Measurements from ENCODE around the gene CHRNA1.
A peak's percentile ranks its signal among the peaks of the same experiment; 100 is the strongest.

CHRNA1 gene

DNA sequence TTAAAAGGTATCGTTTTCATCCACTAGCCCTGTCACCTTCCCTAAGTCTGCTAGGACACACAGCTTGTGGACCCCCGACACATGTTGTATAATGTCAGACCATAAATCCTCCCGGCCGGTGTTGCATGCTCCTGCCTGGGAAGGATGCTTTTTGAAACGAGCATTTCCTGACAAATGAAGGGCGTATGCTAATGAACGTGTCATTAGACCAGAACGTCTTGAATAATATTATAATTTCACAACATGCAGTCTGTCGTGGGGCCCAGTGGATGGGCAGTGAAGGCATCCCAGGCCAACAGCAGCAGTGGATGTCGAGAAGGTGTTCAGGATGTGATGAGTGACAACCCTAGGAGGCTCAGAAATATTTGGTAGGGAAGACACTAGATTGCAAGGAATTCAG, 7.5 kb downstream of the CHRNA1 start:
- no peak for DNase-seq

DNA sequence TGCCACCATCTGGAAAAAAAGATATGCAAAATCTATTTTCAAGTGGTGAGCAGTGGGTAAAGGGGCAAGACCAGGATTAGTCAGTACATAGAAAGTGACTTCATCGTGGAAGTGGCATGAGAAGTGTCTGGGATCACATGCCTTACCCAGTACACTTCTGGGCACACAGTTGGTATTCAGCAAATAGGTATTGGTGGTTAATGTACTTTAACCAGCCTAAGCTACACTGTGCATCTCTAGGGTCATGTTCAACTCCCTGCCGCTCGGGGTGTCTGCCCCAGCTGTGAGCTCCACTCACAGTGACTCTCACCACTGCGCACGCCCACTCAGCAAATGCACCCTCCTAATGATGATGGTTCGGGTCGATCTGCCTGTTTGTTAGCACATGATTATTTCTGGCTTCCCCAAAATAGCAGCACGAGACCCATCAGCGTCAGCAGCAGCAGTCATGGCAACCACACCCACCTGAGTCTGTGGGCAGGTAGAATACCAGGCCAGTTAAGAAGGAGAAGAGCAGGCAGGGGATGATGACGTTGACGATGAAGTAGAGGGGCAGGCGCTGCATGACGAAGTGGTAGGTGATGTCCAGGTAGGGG, 11.1 kb downstream of the CHRNA1 start:
- no peak for DNase-seq

DNA sequence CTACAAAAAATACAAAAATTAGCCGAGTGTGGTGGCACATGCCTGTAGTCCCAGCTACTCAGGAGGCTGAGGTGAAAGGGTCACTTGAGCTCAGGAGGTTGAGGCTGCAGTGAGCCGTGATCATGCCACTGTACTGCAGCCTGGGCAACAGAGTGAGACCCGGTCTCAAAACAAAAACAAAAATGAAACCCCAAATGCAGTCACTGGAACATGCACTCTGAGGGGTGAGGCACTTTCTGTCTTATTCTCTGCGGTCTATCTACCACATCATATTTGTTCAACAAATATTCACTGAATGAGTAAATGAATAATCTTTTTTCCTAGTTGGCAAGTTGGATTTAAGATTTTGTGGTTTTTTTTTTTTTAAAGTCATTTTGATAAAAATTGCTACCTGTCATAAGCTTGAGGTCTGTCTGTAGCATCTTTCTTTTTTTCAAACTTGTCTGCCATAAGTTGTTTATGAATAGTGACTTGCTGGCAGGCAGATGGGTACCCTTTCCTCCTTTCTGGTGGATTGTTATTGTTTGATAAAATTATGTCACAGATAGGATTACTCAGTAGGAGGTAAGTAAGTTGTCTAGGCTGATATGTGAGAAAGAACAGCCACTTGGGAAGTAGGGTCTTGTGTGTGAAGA, 11.8 kb downstream of the CHRNA1 start:
- no peak for DNase-seq

DNA sequence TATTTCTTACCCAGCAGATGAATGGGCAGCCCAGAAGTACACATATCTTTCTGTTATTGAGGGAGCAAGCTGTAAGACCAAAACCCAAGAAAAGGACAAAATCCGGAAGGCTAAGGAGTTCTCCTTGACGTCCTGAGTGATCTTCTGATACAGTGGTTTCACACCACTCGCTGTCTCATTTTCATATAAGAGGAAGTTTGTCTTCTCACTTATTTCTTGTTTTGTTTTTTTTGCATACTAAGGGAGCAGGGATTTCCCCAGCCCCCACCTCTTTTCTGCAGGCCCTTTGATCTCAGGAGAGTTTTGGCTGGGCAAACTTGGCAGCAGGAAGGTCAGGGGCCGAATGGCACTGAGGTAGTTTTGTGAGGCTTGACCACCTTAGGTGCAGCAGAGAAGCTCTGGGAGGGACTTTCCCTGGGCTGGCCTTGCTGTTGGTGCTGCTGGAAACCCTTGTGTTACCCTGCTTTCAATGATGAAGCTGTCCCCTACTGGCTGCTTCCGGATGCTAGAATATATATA, 13.3 kb downstream of the CHRNA1 start:
- no peak for DNase-seq

DNA sequence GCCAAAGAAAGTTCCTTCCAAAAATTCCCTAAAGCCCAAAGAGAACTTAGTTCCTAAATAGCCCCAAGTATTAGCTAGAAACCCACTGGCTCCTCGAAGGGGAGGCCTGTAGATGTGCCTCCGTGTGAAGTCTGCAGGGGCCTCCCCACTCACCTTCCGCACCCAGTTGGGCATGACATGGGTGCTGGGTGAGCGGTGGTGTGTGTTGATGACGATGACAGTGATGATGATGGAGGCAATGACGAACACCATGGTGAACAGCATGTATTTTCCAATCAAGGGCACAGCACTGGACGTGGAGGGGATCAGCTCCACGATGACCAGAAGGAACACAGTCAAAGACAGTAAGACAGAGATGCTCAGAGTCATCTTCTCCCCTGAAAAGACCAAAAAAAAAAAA, 14.5 kb downstream of the CHRNA1 start:
- DNase-seq: no peak

DNA sequence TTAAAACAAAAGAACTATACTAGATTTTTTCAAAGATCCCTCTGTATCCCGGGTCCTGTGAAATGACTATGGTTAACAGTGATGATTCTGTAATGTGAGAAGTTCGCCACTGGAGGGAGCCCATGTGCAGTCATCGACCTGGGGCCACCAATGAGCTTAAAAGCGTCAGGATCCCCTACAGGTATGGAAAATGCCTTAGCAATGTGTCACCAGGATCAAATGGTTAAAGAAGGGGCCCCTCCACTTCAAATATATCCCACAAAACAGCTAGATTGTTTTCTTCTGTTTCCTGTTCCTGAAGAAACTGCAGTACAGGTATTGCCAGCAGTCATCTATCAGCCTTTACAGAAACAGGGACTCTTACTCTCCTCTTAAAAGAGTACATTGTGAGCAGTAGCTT, 15.3 kb downstream of the CHRNA1 start:
- DNase-seq: peak; percentile 77

DNA sequence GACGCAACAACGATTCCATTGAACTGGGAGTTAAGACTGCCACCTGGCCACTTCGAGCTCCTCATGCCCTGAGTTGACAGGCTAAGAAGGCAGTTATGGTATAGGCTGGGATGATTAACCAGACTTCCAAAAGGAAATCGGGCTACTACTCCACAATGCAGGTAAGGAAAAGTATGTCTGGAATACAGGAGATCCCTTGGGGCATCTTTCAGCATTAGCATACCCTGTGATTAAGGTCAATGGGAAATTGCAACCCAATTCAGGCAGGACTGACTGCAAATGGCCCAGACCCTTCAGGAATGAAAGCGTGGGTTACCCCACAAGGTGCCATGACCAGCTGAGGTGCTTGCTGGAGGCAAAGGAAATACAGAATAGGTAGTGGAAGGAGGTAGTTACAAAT, 19.1 kb downstream of the CHRNA1 start:
- no peak for DNase-seq

DNA sequence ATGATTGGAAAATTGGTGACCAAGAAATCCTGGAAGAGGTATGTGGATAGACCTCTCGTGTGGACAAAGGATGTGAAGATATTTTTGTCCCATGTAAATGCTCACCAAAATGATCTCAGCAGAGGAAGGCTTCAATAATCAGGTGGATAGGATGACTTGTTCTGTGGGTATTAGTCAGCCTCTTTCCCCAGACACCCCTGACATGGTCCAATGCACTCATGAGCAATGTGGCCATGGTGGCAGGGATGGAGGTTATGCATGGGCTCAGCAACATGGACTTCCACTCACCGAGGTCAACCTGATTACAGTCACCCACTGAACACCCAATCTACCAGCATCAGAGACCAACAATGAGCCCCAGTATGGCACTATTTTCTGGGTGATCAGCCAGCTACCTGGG, 20.2 kb downstream of the CHRNA1 start:
- DNase-seq: no peak

DNA sequence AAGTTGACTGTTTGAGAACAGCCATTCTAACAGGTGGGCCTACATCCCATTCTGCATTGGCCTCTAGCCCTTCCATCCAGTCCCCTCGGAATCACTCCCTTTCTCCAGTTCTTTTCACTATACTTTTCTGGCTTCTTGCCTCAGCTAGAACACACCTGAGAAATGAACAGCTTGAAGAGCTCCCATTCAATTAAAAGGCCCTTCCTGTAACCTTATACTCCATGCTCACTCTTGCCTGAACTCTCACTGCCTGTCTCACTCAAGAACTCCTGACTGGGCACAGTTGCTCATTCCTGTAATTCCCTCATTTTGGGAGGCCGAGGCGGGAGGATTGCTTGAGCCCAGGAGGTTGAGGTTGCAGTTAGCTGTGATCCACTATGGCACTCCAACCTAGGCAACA, 23.6 kb downstream of the CHRNA1 start:
- no peak for DNase-seq

DNA sequence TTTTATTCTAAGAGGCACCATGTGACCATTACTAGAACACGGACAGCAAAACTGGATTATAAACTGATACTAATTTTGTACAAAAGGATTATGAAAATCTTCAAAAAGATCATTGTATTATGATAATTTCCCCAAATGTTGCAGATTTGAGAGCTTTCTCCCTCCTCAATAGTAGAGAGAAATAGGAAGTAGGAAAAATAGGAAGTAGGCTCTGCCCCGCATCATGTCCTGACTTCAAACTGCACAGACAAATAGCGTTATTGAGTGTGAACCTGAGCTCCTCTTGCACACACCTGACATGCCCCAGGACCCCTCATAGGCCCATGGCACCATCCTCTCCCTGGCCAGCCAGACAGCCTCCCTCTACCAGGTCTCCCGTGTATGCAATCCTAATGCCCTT, 25.4 kb downstream of the CHRNA1 start:
- no peak for DNase-seq

DNA sequence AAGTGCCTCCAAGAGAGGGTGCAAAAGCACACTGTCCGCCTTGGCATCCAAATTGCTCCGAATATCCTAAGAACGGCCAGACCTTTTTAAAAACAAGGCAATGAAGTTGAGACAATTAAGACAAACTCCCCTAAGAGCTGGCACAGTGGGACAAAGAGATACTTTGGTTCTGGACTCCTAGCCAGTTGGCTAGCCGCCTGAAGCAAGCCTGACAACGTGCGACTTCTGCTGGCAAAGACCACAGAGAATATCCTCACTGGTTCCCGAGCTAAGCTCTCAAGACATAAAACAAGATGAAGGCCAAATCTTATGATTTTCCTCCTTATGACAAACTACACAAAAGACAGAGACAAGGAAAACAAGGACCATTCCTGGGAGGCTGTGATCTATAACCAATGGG, 32.7 kb downstream of the CHRNA1 start:
- DNase-seq: no peak

DNA sequence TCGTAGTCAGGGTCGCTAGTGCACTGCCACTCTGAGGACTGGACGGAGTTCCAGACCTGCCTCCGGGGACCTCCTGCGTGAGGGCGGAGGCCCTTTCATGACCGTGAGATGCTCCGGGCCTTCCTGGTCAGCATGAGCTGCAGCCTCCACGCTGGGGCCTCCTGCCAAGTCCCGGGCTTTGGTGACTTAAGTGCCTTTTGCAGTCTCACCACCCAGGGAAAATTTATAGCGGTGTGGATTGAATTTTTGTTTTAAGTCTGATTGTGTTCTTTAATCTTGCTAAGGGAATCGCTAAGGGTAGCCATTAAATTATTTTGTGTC, 33.6 kb downstream of the CHRNA1 start:
- DNase-seq: no peak

DNA sequence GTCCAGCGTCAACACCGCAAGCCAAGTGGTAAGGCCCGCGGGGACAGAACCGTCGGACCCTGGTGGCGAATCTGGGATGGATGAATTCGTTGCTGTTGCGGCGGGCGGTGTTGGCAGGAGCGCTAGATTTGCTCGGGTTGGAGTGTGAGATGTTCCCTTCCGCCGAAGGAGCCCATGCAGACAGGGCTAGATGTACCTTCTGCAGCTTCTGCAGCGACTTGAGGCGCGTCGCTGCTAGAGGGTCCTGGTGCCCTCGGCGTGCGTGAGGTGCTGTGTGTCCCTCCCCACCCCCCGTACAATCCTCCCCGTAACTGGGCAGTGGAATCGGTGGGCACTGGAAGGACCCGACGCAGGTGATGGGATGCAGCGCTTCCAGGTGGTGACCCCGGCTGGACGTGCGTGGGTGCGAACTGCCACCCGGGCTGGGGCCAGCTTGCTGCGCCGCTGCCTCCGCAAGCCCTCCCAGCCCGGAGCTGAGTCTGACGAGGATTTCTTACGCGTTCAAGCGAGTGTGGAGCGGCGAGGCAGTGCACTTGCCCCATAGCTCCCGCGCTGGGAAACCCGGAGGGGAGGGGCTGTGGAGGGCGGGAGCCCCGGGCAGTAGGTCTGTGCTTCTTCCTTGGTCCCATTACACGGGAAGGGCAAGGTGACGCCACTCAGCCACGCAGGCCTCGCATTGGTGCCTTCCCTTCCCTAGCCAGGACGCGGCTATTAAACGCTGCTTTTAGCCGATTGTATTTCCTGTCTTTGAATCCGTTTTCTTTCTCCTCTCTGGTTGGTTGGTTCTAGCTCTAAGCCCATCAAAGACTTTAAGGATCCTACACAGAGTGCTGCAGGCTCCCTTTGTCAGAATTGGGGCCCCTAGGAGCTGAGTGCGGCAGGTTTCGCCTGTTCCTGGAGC, 34.2 kb downstream of the CHRNA1 start:
- no peak for DNase-seq

DNA sequence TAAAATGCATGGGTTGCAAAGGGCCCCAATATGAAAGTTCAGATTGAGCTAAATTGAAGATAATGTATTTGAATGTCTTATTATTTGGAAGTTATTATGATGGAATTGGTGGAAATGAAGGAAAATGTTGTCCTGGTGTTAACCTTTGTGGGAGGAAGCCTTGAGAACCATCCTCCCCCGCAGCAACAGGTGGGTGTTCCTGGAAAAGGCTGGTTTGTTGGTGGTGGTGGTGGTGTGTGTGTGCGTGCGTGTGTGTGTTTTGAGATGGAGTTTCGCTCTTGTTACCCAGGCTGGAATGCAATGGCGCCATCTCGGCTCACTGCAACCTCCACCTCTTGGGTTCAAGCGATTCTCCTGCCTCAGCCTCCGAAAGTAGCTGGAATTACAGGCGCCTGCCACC, 36.2 kb downstream of the CHRNA1 start:
- no peak for DNase-seq

DNA sequence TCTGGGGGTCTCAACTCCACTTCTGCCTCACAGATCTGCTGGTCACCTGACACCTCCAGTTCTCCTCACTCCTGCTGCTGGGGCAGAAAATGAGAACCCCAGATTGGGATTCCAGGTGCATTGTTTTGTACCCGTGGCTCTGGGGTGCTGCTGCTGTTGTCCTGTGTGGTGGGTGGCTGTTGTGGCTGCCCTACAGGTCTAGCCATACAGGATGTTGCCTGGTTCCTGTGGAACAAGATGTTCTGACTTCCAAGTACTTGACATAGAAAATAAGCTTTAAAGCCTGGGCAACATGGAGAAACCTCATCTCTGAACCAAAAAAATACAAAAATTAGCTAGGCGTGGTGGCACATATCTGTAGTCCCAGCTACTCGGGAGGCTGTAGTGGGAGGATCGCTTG, 38.1 kb downstream of the CHRNA1 start:
- no peak for DNase-seq

DNA sequence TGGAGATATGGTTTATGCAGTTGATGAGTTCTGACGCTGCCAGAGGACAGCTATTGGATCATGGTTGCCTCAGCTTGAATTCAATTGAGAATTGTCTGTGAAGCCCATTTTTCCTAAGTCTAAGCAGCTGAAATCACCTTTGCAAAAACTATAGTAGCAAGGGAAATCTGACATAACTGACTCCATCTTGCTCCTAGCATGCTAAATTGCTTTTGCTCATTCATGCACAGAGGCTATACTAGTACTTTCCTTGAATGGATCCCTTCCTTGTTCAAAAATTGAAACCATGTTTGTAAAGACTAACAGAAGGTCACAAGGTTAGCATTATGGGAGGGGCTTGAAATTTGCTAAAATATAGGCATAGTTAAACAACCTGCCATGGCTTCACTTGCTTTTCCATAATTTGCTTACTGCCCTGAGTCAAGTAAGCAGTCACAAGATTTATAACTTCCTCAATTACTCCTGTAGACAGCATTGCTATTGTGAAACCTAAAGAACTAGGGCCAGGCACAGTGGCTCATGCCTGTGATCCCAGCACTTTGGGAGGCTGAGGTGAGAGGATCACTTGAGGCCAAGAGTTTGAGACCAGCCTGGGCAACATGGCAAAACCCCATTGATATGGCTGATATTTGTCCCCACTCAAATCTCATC, 41.2 kb downstream of the CHRNA1 start:
- DNase-seq: no peak

DNA sequence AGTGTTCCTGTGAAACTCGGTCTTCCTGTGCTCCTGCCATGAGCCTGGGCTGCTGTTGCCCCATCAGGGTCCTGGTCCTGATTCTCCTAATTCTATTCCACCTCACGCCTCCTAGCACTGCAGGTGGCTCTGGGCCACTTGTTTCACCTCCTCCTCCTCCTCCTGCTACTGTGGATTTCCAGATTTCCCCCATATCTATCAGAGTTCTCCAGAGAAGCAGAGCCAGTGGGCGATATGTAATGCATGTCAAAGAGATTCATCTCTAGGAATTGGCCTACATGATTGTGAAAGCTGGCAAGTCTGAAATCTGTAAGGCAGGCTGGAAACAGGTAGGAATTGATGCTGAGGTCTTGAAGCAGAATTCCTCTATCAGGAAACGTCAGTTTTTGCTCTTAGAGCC, 45.3 kb downstream of the CHRNA1 start:
- DNase-seq: no peak

DNA sequence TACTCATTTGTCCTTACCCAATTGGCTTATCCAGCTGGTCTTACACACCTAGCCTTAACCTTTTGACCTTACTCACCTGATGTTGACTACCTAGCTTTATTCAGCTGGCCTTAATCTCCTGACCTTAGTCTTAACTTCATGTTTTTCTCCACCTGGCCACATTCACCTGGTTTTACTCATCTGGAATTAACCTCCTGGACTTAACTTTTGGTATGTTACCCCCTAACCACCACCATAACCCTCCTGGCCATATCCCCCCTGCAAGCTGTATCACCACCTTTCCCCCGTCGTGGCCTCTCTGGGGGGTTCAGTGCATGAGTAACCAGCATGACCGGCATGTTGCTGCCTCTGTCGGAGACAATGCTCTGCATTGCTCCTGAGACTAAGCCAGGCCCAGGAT, 45.7 kb downstream of the CHRNA1 start:
- DNase-seq: no peak

DNA sequence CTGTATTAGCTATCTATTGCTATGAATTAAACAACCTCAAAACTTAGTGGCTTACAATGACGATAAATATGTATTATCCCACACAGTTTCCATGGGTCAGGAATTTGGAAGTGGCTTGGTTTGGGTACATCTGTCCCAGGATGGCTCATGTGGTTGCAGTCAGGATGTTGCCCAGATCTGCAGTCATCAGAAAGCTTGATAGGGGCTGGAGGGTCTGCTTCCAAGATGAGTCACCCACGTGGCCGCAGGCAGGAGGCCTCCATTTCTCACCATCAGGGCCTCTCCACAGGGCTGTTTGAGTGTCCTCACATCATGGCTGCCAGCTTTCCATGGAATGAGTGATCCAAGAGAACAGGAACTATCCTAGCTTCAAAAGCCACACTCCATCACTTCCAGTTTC, 46.4 kb downstream of the CHRNA1 start:
- no peak for DNase-seq

DNA sequence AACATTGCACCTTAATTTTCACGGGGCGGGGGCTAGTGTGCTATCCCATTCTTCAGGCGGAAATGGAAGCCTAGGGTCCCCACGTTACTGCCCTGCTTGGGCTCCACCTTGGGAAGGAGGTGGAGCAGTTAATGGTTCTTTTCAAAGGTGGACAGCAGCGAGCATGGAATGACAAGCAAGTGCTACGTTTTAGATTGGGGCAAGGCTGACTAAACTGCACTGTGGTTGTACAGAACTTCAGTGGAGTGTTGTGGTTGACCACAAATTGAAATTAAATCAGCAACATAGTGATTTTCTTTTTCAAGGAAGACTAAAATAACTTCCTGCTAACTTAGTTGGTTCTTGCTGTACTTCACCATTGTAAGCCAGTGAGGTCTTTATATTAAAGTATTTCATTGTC, 47.0 kb downstream of the CHRNA1 start:
- no peak for DNase-seq

DNA sequence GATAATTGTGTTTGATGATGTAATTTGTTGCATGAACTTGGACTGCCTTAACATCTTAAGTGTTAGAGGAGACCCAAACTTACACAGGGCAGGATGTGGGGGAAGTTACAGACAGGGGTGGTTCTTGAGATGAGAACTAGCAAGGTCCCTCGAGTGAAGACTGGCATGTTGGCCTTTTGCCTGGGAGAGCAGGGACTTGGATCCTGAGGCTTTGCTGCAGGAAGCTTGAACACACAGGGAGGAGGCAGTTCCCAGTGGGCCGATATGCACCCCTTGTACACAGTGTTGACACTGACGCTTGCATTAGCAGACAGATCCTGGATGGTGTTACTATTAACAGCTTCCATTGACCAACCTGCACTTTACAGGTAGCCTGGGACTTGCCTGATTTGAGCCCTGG, 47.5 kb downstream of the CHRNA1 start:
- DNase-seq: no peak

DNA sequence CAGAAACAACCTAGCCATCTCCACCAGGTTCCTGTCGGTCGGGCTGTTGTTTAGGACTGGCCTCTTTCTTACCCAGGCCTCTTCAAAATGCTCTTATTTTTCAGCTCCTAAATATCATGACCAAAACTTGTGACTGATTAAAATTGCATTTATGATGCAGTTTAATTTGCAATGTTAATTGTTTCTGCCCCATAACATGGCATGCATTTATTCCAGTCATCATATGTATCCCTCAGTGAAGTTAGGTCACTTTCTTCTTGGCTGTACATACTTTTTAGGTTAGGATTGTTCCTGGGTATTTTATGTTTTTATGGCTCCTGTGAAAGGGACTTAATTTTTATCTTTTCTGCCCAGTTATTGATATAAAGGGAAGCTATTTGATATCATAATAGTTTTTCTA, 50.6 kb downstream of the CHRNA1 start:
- DNase-seq: no peak

DNA sequence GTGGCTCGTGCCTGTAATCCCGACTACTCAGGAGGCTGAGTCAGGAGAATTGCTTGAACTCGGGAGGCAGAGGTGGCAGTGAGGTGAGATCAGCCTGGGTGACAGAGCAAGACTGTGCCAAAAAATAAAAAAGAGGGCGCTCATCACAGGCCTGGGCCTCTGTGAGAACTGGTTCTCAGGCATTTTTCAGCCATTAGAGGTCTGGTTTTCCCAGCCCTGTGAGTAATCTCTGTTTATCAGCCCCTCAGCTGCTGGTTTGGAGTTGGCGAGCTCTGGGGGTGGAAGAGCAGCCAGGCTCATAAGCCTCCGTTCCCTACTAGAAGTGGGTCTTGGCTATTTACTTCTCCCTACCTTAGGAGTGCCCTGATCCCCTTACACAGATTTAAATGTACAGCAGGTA, 53.1 kb downstream of the CHRNA1 start:
- DNase-seq: no peak

All from NCI-H1694 treated with DMSO at 0.1 percent for 48 hours (cell line).